Neural crest cell (in vitro differentiated cells): ENCODE results near the gene PRICKLE2. TPM values are rescaled to one million over a fixed set of nuclear protein-coding genes. Genes with fewer than 3 reads are reported as not detected.

Experiments
- DNase-seq: peaks from one replicate; pipeline ENCODE4 v3.0.0; 2021; ENCODE audit warnings: low read depth, mixed read lengths, low spot score
- H3K27ac Mint-ChIP-seq: one replicate; pipeline ENCODE4 v1.8.0; 2021; ENCODE audit warnings: mild to moderate bottlenecking, mixed read lengths; ENCODE audit not compliant: unreplicated experiment
- H3K27me3 Mint-ChIP-seq: 2 replicates; pipeline ENCODE4 v1.8.0; 2021; ENCODE audit warnings: low read depth, mild to moderate bottlenecking, mixed read lengths
- H3K36me3 Mint-ChIP-seq: 2 replicates; pipeline ENCODE4 v1.8.0; 2021; ENCODE audit warnings: low read depth, mild to moderate bottlenecking, mixed read lengths
- H3K4me1 Mint-ChIP-seq: 2 replicates; pipeline ENCODE4 v1.8.0; 2021; ENCODE audit warnings: mixed read lengths
- H3K4me3 Mint-ChIP-seq: one replicate; pipeline ENCODE4 v1.8.0; 2021; ENCODE audit warnings: mild to moderate bottlenecking, mixed read lengths
- H3K9me3 Mint-ChIP-seq: 2 replicates; pipeline ENCODE4 v1.8.0; 2021; ENCODE audit warnings: mixed read lengths
- CTCF ChIP-seq: fragments of 200-600 bp; sonication (generic); conservative IDR thresholded peaks from 2 replicates; pipeline ENCODE4 v1.5.0; 2021; ENCODE audit warnings: antibody characterized with exemption, mild to moderate bottlenecking
- total RNA-seq: library from RNA; stranded (reverse); gene quantifications from 2 replicates; pipeline ENCODE4 v1.2.1, GENCODE V29; 2021

The PRICKLE2 gene
- total RNA-seq, 1 donor from 2014 or later = 11.8 TPM

GRCh38 chr3:64160000-64160695, 65.1 kb downstream of the PRICKLE2 start:
- no peak overlapping the region for H3K27ac Mint-ChIP-seq

GRCh38 chr3:64158334-64158733, 66.9 kb downstream of the PRICKLE2 start:
- peaks cover 25% of the 10 kb centered on the region for H3K36me3 Mint-ChIP-seq
- no peak for DNase-seq
- no peaks in the 10 kb centered on the region for H3K27me3 Mint-ChIP-seq
- TF ChIP-seq CTCF = no peak
- no peak overlapping the region for H3K4me3 Mint-ChIP-seq
- H3K4me1 Mint-ChIP-seq = peaks cover 15% of the 10 kb centered on the region
- H3K9me3 Mint-ChIP-seq = peaks cover 3% of the 10 kb centered on the region
- no peak overlapping the region for H3K27ac Mint-ChIP-seq

More at GRCh38 chr3:64160000-64160695, 65.1 kb downstream of the PRICKLE2 start:
- TF ChIP-seq CTCF = no peak
- Mint-ChIP-seq H3K4me1 (peaks cover 19% of the 10 kb centered on the region), H3K36me3 (peaks cover 21% of the 10 kb centered on the region), H3K9me3 (peaks cover 3% of the 10 kb centered on the region), H3K4me3 (no peak overlapping the region), H3K27me3 (no peaks in the 10 kb centered on the region)
- no peak for DNase-seq

GRCh38 chr3:64157150-64158035, 67.9 kb downstream of the PRICKLE2 start:
- no peak for TF ChIP-seq CTCF
- Mint-ChIP-seq H3K27ac (peak overlapping the region; percentile 60), H3K27me3 (no peaks in the 10 kb centered on the region), H3K36me3 (peaks cover 25% of the 10 kb centered on the region), H3K4me1 (peaks cover 14% of the 10 kb centered on the region), H3K9me3 (peaks cover 3% of the 10 kb centered on the region), H3K4me3 (no peak overlapping the region)
- no peak for DNase-seq

- Mint-ChIP-seq H3K27ac (no peak overlapping the region), H3K4me1 (peaks cover 10% of the 10 kb centered on the region), H3K4me3 (no peak overlapping the region), H3K36me3 (peaks cover 30% of the 10 kb centered on the region), H3K27me3 (no peaks in the 10 kb centered on the region), H3K9me3 (peaks cover 3% of the 10 kb centered on the region)
- no peak for DNase-seq
- TF ChIP-seq CTCF = no peak
Measured at GRCh38 chr3:64155328-64155727, 69.9 kb downstream of the PRICKLE2 start.

- no peak for DNase-seq
- Mint-ChIP-seq H3K27me3 (no peaks in the 10 kb centered on the region), H3K27ac (no peak overlapping the region), H3K4me1 (peaks cover 22% of the 10 kb centered on the region), H3K9me3 (no peaks in the 10 kb centered on the region), H3K4me3 (no peak overlapping the region), H3K36me3 (peaks cover 11% of the 10 kb centered on the region)
- TF ChIP-seq CTCF = no peak
Measured at GRCh38 chr3:64152676-64153466, 72.4 kb downstream of the PRICKLE2 start.
